Tibial artery (tissue), 4 donors: Measurements from ENCODE around the gene ZFYVE9.

Source experiments
- DNase-seq, 2 donors: peaks; one replicate each; pipeline ENCODE4 v3.0.0-alpha.2; 2019
- H3K27ac ChIP-seq, 2 donors: fragments of 200-600 bp; sonication (generic) in 1 of 2; 1 replicate in 1 of 2; 2 replicates in 1 of 2; pipeline ENCODE4 v1.5.1; 2018 to 2019; ENCODE audit warnings: mild to moderate bottlenecking in 1 of 2
- H3K27me3 ChIP-seq, 2 donors: fragments of 200-600 bp; sonication (generic) in 1 of 2; one replicate each; pipeline versions ENCODE4 v1.5.1 to v1.6.0; 2016 to 2019
- H3K36me3 ChIP-seq, 3 donors: fragments of 200-600 bp; sonication (generic) in 2 of 3; one replicate each; pipeline ENCODE4 v1.5.1; 2016 to 2019; ENCODE audit warnings: mild to moderate bottlenecking in 2 of 3
- H3K4me1 ChIP-seq, 4 donors: fragments of 200-600 bp; sonication (generic) in 2 of 4; 1 replicate in 3 of 4; 2 replicates in 1 of 4; pipeline ENCODE4 v1.5.1; 2016 to 2019
- H3K4me3 ChIP-seq, 2 donors: fragments of 200-600 bp; sonication (generic) in 1 of 2; 1 replicate in 1 of 2; 2 replicates in 1 of 2; pipeline ENCODE4 v1.5.1; 2018 to 2019; ENCODE audit warnings: mild to moderate bottlenecking in 2 of 2
- H3K9me3 ChIP-seq, 3 donors: fragments of 200-600 bp; sonication (generic) in 1 of 3; one replicate each; pipeline ENCODE4 v1.5.1; 2016 to 2019
- CTCF ChIP-seq, 2 experiments: fragments of 200-600 bp in 1 of 2; fragments of 450-650 bp in 1 of 2; IDR thresholded peaks; one replicate each; pipeline ENCODE4 v1.5.1; 2017 to 2019; ENCODE audit warnings: antibody characterized with exemption in 2 of 2, mild to moderate bottlenecking in 1 of 2, moderate library complexity in 1 of 2
- intact Hi-C: fragments of 100-400 bp; cut with DNase I; formaldehyde crosslinking; loops from one replicate; pipeline ENCODE4 v1.15.0; 2023; ENCODE audit warnings: low total_unique reads

The ZFYVE9 gene

DNA sequence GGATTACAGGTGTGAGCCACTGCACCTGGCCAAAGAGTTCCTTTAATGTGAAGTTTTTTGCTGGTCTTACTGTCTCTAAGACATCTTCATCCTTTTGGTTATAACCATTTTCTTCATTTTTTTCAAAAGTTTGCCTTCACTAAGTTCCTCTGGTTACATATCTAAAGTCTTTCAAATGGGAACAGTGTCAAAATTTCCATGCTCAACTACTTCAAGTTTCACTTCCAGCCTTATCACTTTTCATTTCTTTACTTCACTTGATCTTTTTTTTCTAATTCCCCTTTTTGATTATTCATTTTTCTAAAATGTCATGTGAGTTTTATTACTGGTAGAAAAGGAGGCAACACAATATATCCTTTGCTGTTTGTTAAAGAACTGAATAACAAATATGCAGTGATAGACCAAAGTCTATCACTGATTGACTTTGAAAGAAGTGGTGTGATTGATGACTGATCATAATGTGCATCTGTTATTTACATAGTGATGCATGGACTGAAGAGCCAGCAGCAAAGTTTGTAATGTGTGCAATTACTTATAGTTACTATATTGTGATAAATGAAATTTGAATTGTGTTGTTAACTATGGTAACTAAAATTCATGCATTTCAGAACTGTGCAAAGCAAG, 16.0 kb upstream of the ZFYVE9 start:
- Histone ChIP-seq H3K4me1 (no peaks in the 10 kb centered on the region), H3K27me3 (peaks cover 0 to 9% of the 10 kb centered on the region in 2 donors), H3K4me3 (no peak overlapping the region), H3K27ac (no peak overlapping the region), H3K9me3 (no peaks in the 10 kb centered on the region), H3K36me3 (no peaks in the 10 kb centered on the region)
- no peak for TF ChIP-seq CTCF (IDR thresholded peaks at IDR 0.05)
- DNase-seq = no peak
- intact Hi-C loops = loop anchor here (10.0 kb wide), 1 partner anchor 169 kb away; no protein-coding TSS in a partner anchor

GRCh38 chr1:52127181-52128180, 14.4 kb upstream of the ZFYVE9 start:
- Histone ChIP-seq H3K4me1 (no peaks in the 10 kb centered on the region), H3K4me3 (no peak overlapping the region), H3K36me3 (no peaks in the 10 kb centered on the region), H3K27ac (no peak overlapping the region), H3K9me3 (no peaks in the 10 kb centered on the region), H3K27me3 (peaks cover 0 to 9% of the 10 kb centered on the region in 2 donors)
- TF ChIP-seq CTCF (IDR thresholded peaks at IDR 0.05) = peak; percentile 63 to 69
- DNase-seq = peak in 1 of 2 donors; percentile 36
- intact Hi-C loops = loop anchor here (10.0 kb wide), 1 partner anchor 167 kb away; no protein-coding TSS in a partner anchor

DNA sequence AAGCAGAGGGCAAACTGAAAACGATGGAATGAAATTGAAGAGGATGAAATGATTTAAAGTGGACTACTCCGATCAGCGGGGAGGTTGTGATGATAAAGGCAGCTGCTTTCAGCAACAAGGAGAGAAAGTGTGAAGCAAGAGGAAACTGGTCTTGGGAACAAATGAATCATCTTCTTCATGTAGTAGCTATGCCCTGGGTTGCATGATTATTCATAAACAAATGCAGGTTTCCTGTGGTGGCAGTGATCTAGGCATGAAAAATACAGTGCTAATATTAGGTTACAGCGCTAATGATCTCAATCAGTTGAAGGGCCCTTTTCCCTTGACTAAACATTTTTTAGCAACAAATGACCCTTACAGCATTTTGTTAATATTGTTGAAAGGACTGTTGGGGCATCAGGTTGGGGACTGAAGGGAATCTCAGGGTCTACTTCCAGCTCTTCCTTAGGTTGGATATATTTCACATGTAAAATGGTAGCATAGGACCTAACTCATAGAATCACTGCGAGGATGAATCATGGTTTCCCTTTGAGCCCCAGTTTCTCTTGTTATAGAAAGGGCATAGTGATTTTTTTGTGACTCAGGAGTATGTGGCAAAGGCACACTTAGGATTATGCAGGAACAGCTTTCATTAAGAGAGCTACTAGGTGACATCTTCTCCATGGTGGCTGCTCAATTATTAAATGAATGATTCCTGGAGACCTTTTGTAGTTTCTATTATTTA, 1.9 kb upstream of the ZFYVE9 start:
- Histone ChIP-seq H3K9me3 (no peaks in the 10 kb centered on the region), H3K27me3 (no peaks in the 10 kb centered on the region), H3K27ac (peak overlapping the region in 1 of 2 donors; percentile 95), H3K36me3 (no peaks in the 10 kb centered on the region), H3K4me1 (peaks cover 0 to 36% (median 6%) of the 10 kb centered on the region in 4 donors), H3K4me3 (no peak overlapping the region)
- DNase-seq = no peak
- no peak for TF ChIP-seq CTCF (IDR thresholded peaks at IDR 0.05)
- intact Hi-C loops = no loop called here

GRCh38 chr1:52140633-52141512, 1.0 kb upstream of the ZFYVE9 start:
- no peak for DNase-seq
- peak overlapping the region; percentile 95 to 99 for H3K27ac ChIP-seq

More at GRCh38 chr1:52140633-52141512, 1.0 kb upstream of the ZFYVE9 start:
- intact Hi-C loops = no loop called here
- peak overlapping the region; percentile 88 to 90 for H3K4me3 ChIP-seq
- peaks cover 0 to 42% (median 9%) of the 10 kb centered on the region in 4 donors for H3K4me1 ChIP-seq
- H3K9me3 ChIP-seq = no peaks in the 10 kb centered on the region
- no peak for TF ChIP-seq CTCF (IDR thresholded peaks at IDR 0.05)
- H3K27me3 ChIP-seq = no peaks in the 10 kb centered on the region
- no peaks in the 10 kb centered on the region for H3K36me3 ChIP-seq
